Measurements from ENCODE around the gene NRG2.

NRG2 gene

DNA sequence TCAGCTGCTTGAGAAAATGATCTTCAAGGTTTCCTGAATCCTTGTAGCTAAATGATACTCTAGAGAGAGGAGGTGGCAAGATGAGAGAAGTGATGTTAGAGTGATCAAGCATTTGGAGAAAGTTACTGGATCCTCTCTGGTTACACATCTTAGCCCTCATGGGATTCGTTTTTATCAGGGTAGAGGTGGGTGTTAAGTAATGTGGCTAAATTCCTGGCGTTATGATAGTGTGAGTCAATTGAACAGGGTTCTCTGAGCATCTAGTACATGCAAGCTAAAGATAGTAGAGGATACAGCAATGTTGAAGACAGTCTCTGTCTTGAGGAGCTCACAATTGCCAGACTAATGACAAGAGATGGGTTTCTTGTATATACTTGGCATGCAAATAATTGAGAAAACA lies 123.8 kb downstream of the NRG2 start:
- Histone ChIP-seq H4K20me1 (ENCODE audit: control insufficient read depth, insufficient read depth, low read depth, low read length) (no peaks in the 10 kb centered on the region), H3K79me2 (ENCODE audit: control insufficient read depth, low read length) (no peaks in the 10 kb centered on the region), H3K4me2 (ENCODE audit: low read length) (no peak overlapping the region), H3K4me3 (ENCODE audit: low read length) (no peak overlapping the region), H3K27me3 (ENCODE audit: control insufficient read depth, low read length) (peaks cover 35% of the 10 kb centered on the region), H3K9me2 (replicated peaks; ENCODE audit: control insufficient read depth, low read length) (no peaks in the 10 kb centered on the region), H3K36me3 (ENCODE audit: control insufficient read depth, low read length) (no peaks in the 10 kb centered on the region), H3K9me3 (ENCODE audit: control insufficient read depth, insufficient read depth, low read length) (no peaks in the 10 kb centered on the region), H3K27ac (ENCODE audit: low read depth, low read length) (no peak overlapping the region), H3F3A (ENCODE audit: control insufficient read depth, insufficient read depth) (no peaks in the 10 kb centered on the region), H3K4me1 (ENCODE audit: control insufficient read depth, low read length) (no peaks in the 10 kb centered on the region)
- no peak for TF ChIP-seq EZH2phosphoT487 (IDR thresholded peaks at IDR 0.05; ENCODE audit: borderline replicate concordance, low read length)

- H3K9me2 ChIP-seq (replicated peaks; ENCODE audit: control insufficient read depth, low read length), result no peaks in the 10 kb centered on the region
Observed at GRCh38 chr5:139915834-139916233, 127.3 kb downstream of the NRG2 start.

GRCh38 chr5:139915266-139915665 lies 127.8 kb downstream of the NRG2 start:
- Histone ChIP-seq H3K4me1 (ENCODE audit: control insufficient read depth, low read length) (no peaks in the 10 kb centered on the region), H3K79me2 (ENCODE audit: control insufficient read depth, low read length) (no peaks in the 10 kb centered on the region), H3K9me2 (replicated peaks; ENCODE audit: control insufficient read depth, low read length) (no peaks in the 10 kb centered on the region), H3K4me3 (ENCODE audit: low read length) (no peak overlapping the region), H3K9me3 (ENCODE audit: control insufficient read depth, insufficient read depth, low read length) (no peaks in the 10 kb centered on the region), H4K20me1 (ENCODE audit: control insufficient read depth, insufficient read depth, low read depth, low read length) (no peaks in the 10 kb centered on the region), H3K27ac (ENCODE audit: low read depth, low read length) (no peak overlapping the region), H3K27me3 (ENCODE audit: control insufficient read depth, low read length) (peaks cover 15% of the 10 kb centered on the region), H3K4me2 (ENCODE audit: low read length) (no peak overlapping the region), H3K36me3 (ENCODE audit: control insufficient read depth, low read length) (no peaks in the 10 kb centered on the region), H3F3A (ENCODE audit: control insufficient read depth, insufficient read depth) (no peaks in the 10 kb centered on the region)
- TF ChIP-seq, protein P1, sequence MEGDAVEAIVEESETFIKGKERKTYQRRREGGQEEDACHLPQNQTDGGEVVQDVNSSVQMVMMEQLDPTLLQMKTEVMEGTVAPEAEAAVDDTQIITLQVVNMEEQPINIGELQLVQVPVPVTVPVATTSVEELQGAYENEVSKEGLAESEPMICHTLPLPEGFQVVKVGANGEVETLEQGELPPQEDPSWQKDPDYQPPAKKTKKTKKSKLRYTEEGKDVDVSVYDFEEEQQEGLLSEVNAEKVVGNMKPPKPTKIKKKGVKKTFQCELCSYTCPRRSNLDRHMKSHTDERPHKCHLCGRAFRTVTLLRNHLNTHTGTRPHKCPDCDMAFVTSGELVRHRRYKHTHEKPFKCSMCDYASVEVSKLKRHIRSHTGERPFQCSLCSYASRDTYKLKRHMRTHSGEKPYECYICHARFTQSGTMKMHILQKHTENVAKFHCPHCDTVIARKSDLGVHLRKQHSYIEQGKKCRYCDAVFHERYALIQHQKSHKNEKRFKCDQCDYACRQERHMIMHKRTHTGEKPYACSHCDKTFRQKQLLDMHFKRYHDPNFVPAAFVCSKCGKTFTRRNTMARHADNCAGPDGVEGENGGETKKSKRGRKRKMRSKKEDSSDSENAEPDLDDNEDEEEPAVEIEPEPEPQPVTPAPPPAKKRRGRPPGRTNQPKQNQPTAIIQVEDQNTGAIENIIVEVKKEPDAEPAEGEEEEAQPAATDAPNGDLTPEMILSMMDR (IDR thresholded peaks at IDR 0.05; ENCODE audit: low read depth, low read length, poor library complexity, severe bottlenecking), result no peak
- TF ChIP-seq EZH2phosphoT487 (IDR thresholded peaks at IDR 0.05; ENCODE audit: borderline replicate concordance, low read length), result no peak

More at GRCh38 chr5:139915834-139916233, 127.3 kb downstream of the NRG2 start:
- Histone ChIP-seq H3K4me3 (ENCODE audit: low read length) (no peak overlapping the region), H3K4me1 (ENCODE audit: control insufficient read depth, low read length) (no peaks in the 10 kb centered on the region), H3K27ac (ENCODE audit: low read depth, low read length) (no peak overlapping the region), H4K20me1 (ENCODE audit: control insufficient read depth, insufficient read depth, low read depth, low read length) (no peaks in the 10 kb centered on the region), H3K27me3 (ENCODE audit: control insufficient read depth, low read length) (peaks cover 21% of the 10 kb centered on the region), H3K79me2 (ENCODE audit: control insufficient read depth, low read length) (no peaks in the 10 kb centered on the region), H3K4me2 (ENCODE audit: low read length) (no peak overlapping the region), H3K36me3 (ENCODE audit: control insufficient read depth, low read length) (no peaks in the 10 kb centered on the region), H3F3A (ENCODE audit: control insufficient read depth, insufficient read depth) (no peaks in the 10 kb centered on the region), H3K9me3 (ENCODE audit: control insufficient read depth, insufficient read depth, low read length) (no peaks in the 10 kb centered on the region)
- TF ChIP-seq EZH2phosphoT487 (IDR thresholded peaks at IDR 0.05; ENCODE audit: borderline replicate concordance, low read length), result no peak

- Histone ChIP-seq H3K4me3 (ENCODE audit: low read length) (no peak overlapping the region), H3K27ac (ENCODE audit: low read depth, low read length) (no peak overlapping the region), H3K9me3 (ENCODE audit: control insufficient read depth, insufficient read depth, low read length) (no peaks in the 10 kb centered on the region), H3K4me1 (ENCODE audit: control insufficient read depth, low read length) (no peaks in the 10 kb centered on the region), H4K20me1 (ENCODE audit: control insufficient read depth, insufficient read depth, low read depth, low read length) (no peaks in the 10 kb centered on the region), H3K79me2 (ENCODE audit: control insufficient read depth, low read length) (no peaks in the 10 kb centered on the region), H3K9me2 (replicated peaks; ENCODE audit: control insufficient read depth, low read length) (no peaks in the 10 kb centered on the region), H3F3A (ENCODE audit: control insufficient read depth, insufficient read depth) (no peaks in the 10 kb centered on the region), H3K4me2 (ENCODE audit: low read length) (no peak overlapping the region), H3K36me3 (ENCODE audit: control insufficient read depth, low read length) (no peaks in the 10 kb centered on the region), H3K27me3 (ENCODE audit: control insufficient read depth, low read length) (peaks cover 14% of the 10 kb centered on the region; the same call in 1 of the 2 replicates)
- TF ChIP-seq, protein P1 (IDR thresholded peaks at IDR 0.05; ENCODE audit: low read depth, low read length, poor library complexity, severe bottlenecking), result no peak
- TF ChIP-seq EZH2phosphoT487 (IDR thresholded peaks at IDR 0.05; ENCODE audit: borderline replicate concordance, low read length), result no peak
Observed at GRCh38 chr5:139914218-139914807, 128.8 kb downstream of the NRG2 start.
